Mesodermal cell (in vitro differentiated cells): ENCODE data around the gene GHITM.

Experiments used
- H3K27ac ChIP-seq: 2 replicates; pipeline ENCODE4 v1.7.0; 2013; ENCODE audit warnings: mild to moderate bottlenecking, low read depth, low read length, moderate library complexity; ENCODE audit not compliant: severe bottlenecking
- H3K36me3 ChIP-seq: 2 replicates; pipeline ENCODE4 v1.7.1; 2013; ENCODE audit warnings: mild to moderate bottlenecking, low read length, moderate library complexity; ENCODE audit not compliant: control insufficient read depth, insufficient read depth
- H3K4me1 ChIP-seq: one replicate; pipeline ENCODE4 v1.7.1; 2013; ENCODE audit warnings: mild to moderate bottlenecking, low read length; ENCODE audit not compliant: insufficient read depth, control insufficient read depth, poor library complexity, severe bottlenecking
- H3K4me3 ChIP-seq: 2 replicates; pipeline ENCODE4 v1.7.0; 2013; ENCODE audit warnings: low read length, control low read depth, mild to moderate bottlenecking; ENCODE audit not compliant: insufficient read depth, poor library complexity, severe bottlenecking; ENCODE audit errors: extremely low read depth
- H3K9me3 ChIP-seq: 2 replicates; pipeline ENCODE4 v1.7.1; 2013; ENCODE audit warnings: mild to moderate bottlenecking, low read length, moderate library complexity; ENCODE audit not compliant: control insufficient read depth
- WGBS, 2 experiments: methylation state at CpG; one replicate each; pipeline ENCODE4 v1.1.5; 2013; ENCODE audit warnings: missing lambda C conversion rate in 2 of 2; ENCODE audit not compliant: insufficient coverage in 2 of 2; 5-methylcytosine and 5-hydroxymethylcytosine counted together

GHITM gene

GRCh38 chr10:84201244-84201606 is 61.9 kb downstream of the GHITM start:
- H3K4me3 ChIP-seq: no peak overlapping the region
- 62 to 72% methylated on average over 3 to 4 of the region's 6 CpGs for WGBS, 2 experiments
- H3K4me1 ChIP-seq: no peaks in the 10 kb centered on the region
- H3K27ac ChIP-seq: no peak overlapping the region
- no peaks in the 10 kb centered on the region for H3K36me3 ChIP-seq
- no peaks in the 10 kb centered on the region for H3K9me3 ChIP-seq

- H3K9me3 ChIP-seq: no peaks in the 10 kb centered on the region
- H3K4me1 ChIP-seq: no peaks in the 10 kb centered on the region
- H3K4me3 ChIP-seq: no peak overlapping the region
- 94 to 96% methylated on average over 9 to 11 of the region's 11 CpGs for WGBS, 2 experiments
- H3K27ac ChIP-seq: no peak overlapping the region
- H3K36me3 ChIP-seq: no peaks in the 10 kb centered on the region
Observed at GRCh38 chr10:84201682-84202081, 62.4 kb downstream of the GHITM start.

- no peaks in the 10 kb centered on the region for H3K36me3 ChIP-seq
- no peak overlapping the region for H3K4me3 ChIP-seq
- H3K27ac ChIP-seq: no peak overlapping the region
- no peaks in the 10 kb centered on the region for H3K9me3 ChIP-seq
- WGBS, 2 experiments: 89 to 90% methylated on average over 4 to 5 of the region's 5 CpGs
- no peaks in the 10 kb centered on the region for H3K4me1 ChIP-seq
Observed at GRCh38 chr10:84202349-84202748, 63.0 kb downstream of the GHITM start.
